AG09309 (cell line): ENCODE results near the gene ACOXL.
A peak's percentile ranks its signal among the peaks of the same experiment; 100 is the strongest.
"Not testable (repeated sequence)": the region's sequence is repeated elsewhere in the genome, so short reads cannot be mapped to it uniquely, and the experiment has no call there.

Experiments
- DNase-seq: peaks from one replicate; pipeline ENCODE4 v3.0.0-alpha.2; 2010; ENCODE audit warnings: low read depth
- H3K4me3 ChIP-seq: 2 replicates; pipeline ENCODE4 v1.5.1; 2011; ENCODE audit warnings: mild to moderate bottlenecking, low read depth, low read length, moderate library complexity; ENCODE audit not compliant: control insufficient read depth
- CTCF ChIP-seq: IDR thresholded peaks from 2 replicates; pipeline ENCODE4 v1.5.1; 2011; ENCODE audit warnings: mild to moderate bottlenecking, low read depth, low read length, inconsistent platforms; ENCODE audit not compliant: insufficient read depth, control insufficient read depth; ENCODE audit errors: missing control alignments

ACOXL gene

DNA sequence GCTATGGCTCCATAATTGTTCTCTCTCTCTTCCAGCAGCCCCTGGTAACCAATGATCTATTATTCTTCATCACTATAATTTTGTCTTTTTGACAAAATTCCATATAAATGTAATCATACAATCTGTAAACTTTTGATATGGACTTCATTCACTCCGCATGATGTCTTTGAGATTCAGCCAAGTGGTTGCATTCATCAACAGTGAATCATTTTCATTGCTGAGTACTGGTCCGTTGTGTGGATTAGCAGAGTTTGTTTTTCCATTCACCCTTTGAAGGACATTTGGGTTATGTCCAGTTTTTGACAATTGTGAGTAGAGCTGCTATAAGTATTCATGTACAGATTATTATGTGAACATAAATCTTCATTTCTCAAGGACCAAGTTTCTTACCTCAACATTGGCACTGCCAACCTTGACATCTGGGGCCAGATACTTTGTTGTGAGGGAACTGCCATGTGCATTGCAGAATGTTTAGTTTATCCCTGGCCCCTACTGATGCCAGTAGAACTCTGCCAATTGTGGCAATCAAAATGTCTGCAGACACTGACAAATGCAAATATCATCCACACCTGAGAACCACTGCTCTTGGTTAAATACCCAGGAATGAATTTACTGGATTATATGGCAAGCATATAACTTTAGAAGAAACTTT is 340.0 kb downstream of the ACOXL start:
- DNase-seq: peak; percentile 1
- H3K4me3 ChIP-seq: no peak overlapping the region
- TF ChIP-seq CTCF: no peak

- DNase-seq, H3K4me3 ChIP-seq: not testable (repeated sequence)
These were observed 350.3 kb downstream of the ACOXL start for GRCh38 chr2:111082659-111083058.

DNA sequence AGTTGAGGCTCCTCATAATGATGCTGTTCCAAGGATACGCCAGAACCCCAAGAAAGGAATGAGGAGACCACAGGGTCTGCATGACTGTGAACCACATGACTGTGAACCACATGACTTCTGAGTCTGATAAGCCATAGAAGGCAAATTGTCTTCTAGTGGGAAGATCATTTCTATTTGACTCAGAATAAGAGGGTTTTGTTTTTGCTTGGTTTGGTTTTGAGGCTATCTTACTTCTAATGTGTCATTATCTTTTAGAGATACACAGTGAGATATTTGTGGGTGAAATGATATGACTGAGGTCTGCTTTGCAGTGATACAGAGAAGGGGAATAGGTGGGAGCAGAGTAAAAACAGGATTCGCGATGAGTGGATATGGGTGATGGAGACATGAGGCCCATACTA is 359.4 kb downstream of the ACOXL start:
- no peak for TF ChIP-seq CTCF
- DNase-seq: no peak
- H3K4me3 ChIP-seq: no peak overlapping the region

DNA sequence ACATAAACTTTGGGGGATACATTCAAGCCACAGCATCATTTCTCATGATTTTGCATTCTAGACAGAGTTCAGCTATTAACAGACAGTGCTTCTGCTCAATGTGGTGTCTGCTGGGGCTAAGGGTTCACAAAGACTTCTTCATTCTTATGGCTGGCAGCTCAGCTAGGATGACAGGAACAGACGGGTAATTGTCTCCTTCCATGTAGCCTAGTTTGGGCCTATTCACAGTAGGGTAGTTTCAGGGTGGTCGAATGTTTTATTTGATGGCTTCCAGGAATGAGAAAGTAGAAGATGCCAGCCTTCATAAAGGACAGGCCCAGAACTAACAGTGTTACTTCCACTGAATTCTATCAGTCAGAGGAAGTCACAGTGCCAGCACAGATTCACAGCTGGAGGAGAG is 362.3 kb downstream of the ACOXL start:
- TF ChIP-seq CTCF: no peak
- DNase-seq: no peak
- no peak overlapping the region for H3K4me3 ChIP-seq

- no peak overlapping the region for H3K4me3 ChIP-seq
- TF ChIP-seq CTCF: no peak
- DNase-seq: no peak
These were observed 363.1 kb downstream of the ACOXL start for GRCh38 chr2:111095434-111095833.

GRCh38 chr2:111099402-111099801 is 367.0 kb downstream of the ACOXL start:
- no peak for TF ChIP-seq CTCF
- DNase-seq: no peak
- no peak overlapping the region for H3K4me3 ChIP-seq

DNA sequence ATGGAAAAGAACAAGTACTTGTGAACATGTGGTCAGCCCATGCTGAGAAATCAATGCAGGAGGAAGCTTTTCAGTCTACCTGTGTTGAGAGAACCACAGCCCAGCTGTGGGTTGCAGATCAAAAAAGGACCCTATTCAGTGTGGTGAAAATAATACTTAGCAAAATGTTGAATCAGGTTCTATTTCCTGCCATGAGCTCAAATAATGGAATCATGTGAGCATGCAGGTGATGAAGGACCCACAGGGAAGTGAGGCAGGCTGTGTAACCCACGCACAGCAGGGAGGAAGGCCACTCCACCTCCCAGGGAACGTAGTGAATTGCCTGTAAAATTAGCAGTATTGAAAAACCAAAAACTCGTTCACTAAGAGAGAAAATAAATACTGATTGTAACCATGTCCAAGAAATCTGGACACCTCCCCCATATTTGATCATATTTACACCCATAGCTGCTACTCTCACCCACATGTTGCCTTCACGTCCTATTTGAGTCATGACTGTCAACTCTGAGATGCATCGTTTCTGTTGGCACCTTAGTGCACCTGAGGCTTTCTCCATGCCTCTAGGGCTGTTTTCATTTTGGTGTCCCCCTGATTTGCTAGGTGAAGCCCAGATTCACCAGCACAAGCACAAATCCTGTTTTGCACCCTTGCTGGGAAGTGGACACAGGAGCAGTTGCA is 367.9 kb downstream of the ACOXL start:
- no peak for TF ChIP-seq CTCF
- DNase-seq: no peak
- no peak overlapping the region for H3K4me3 ChIP-seq
